GM10248 (cell line): ENCODE data around the gene IREB2.
"Not testable (repeated sequence)": the region's sequence is repeated elsewhere in the genome, so short reads cannot be mapped to it uniquely, and the experiment has no call there.

Experiments
- CTCF ChIA-PET: fragments of 300-600 bp; sonication (Branson Sonifier 250); formaldehyde crosslinking; extraction: SDS; loops from one replicate; lab custom pipeline; 2021; ENCODE audit warnings: antibody characterized with exemption; lab: Yijun Ruan, JAX
- POLR2A ChIA-PET: fragments of 350-650 bp; sonication (Branson Sonifier 250); formaldehyde crosslinking; extraction: SDS; loops from one replicate; lab custom pipeline; 2020; ENCODE audit warnings: antibody characterized with exemption; lab: Yijun Ruan, JAX
- DNase-seq: peaks from one replicate; pipeline ENCODE4 v3.0.0; 2012; ENCODE audit errors: extremely low spot score
- TF ChIP-seq, protein P1 (sequence below): IDR thresholded peaks from 2 replicates; pipeline ENCODE4 v1.5.1; 2012; ENCODE audit warnings: mild to moderate bottlenecking, low read depth; ENCODE audit errors: extremely low read depth, missing control alignments, control extremely low read depth

Gene IREB2

GRCh38 chr15:78506971-78507830 lies 69.2 kb downstream of the IREB2 start, which contains the start of gene HYKK:
TSS of gene HYKK (plus strand) at chr15:78507577. CDS start at chr15:78513089, 5,512 bp downstream.
- ChIA-PET POLR2A (no interaction called here), CTCF (interaction anchor here (1.4 kb wide), 1 partner anchor 15 kb away, joined by 3 read pairs; no protein-coding TSS in a partner anchor)
- DNase-seq: peak; percentile 91
- TF ChIP-seq, protein P1, sequence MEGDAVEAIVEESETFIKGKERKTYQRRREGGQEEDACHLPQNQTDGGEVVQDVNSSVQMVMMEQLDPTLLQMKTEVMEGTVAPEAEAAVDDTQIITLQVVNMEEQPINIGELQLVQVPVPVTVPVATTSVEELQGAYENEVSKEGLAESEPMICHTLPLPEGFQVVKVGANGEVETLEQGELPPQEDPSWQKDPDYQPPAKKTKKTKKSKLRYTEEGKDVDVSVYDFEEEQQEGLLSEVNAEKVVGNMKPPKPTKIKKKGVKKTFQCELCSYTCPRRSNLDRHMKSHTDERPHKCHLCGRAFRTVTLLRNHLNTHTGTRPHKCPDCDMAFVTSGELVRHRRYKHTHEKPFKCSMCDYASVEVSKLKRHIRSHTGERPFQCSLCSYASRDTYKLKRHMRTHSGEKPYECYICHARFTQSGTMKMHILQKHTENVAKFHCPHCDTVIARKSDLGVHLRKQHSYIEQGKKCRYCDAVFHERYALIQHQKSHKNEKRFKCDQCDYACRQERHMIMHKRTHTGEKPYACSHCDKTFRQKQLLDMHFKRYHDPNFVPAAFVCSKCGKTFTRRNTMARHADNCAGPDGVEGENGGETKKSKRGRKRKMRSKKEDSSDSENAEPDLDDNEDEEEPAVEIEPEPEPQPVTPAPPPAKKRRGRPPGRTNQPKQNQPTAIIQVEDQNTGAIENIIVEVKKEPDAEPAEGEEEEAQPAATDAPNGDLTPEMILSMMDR: no peak

DNA sequence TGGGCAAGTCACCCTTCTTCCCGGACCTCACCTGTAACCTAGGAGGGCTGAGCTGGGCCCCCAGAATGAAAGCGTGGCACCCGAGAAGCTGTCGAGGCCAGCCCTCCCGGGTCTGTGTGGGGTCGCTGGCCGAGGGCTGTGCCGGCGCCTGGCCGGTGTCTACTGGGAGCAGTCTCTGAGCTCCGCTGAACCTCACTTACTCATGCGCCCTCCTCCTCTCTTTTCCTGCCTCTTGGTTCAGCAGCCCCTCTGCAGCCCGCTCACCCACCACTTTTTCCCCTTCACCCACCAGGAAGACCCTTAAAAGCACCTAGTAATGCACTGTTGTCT lies 69.8 kb downstream of the IREB2 start:
- DNase-seq: no peak
- CTCF ChIA-PET: interaction anchor here (0.8 to 1.5 kb wide), 3 partner anchors 14 to 36 kb away, joined by 3 to 4 read pairs (median 3); no protein-coding TSS in a partner anchor
- TF ChIP-seq, protein P1: no peak
- POLR2A ChIA-PET: no interaction called here

DNA sequence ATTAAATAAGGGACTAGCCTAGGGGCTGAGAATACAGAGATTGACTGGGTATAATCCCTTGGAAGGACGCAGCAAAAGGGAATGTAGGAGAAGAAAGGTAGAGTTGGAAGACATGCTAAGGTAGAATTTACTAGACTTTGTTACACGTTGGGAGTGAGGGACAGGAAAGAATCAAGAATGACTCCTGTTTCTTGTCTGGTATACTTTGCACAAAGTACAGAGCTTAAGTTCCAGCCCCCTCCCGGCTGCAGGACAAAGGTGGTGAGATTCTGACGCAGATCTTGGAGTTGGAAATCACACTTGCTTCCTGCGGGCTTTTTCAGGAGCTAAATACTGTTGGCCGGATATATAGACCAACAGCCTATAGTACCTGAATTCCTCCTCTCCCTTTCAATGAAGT lies 70.3 kb downstream of the IREB2 start:
- DNase-seq: no peak
- ChIA-PET CTCF (interaction anchor here (0.8 to 1.5 kb wide), 3 partner anchors 14 to 36 kb away, joined by 3 to 4 read pairs (median 3); no protein-coding TSS in a partner anchor), POLR2A (no interaction called here)
- TF ChIP-seq, protein P1: no peak

DNA sequence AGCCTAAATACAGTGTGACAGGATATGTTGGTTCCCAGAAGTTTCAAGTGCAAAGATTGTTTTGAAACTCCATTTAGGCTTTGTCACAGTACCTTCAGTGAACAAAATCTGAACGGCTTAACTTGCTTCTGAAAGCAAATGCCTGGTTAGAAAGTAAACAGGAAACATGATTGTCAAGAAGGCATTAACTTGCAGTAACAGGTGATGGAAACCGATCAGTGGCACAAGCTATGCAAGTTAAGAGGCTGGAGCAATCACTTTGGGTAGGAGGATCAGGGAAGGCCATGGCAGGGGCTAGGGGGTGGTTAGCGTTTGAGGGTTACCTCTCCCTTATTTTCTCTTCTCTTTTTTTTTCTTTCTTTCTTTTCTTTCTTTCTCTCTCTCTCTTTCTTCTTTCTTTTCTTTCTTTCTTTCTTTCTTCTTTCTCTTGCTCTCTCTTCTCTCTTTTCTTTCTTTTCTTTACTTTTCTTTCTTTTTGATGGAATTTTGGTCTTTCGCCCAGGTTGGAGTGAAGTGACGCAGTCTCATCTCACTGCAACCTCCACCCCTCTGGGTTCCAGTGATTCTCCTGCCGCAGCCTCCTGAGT lies 71.8 kb downstream of the IREB2 start:
- no peak for DNase-seq
- ChIA-PET CTCF (no interaction called here), POLR2A (no interaction called here)
- TF ChIP-seq, protein P1: no peak

GRCh38 chr15:78520035-78520434 lies 82.0 kb downstream of the IREB2 start:
- POLR2A ChIA-PET, CTCF ChIA-PET, DNase-seq: not testable (repeated sequence)

DNA sequence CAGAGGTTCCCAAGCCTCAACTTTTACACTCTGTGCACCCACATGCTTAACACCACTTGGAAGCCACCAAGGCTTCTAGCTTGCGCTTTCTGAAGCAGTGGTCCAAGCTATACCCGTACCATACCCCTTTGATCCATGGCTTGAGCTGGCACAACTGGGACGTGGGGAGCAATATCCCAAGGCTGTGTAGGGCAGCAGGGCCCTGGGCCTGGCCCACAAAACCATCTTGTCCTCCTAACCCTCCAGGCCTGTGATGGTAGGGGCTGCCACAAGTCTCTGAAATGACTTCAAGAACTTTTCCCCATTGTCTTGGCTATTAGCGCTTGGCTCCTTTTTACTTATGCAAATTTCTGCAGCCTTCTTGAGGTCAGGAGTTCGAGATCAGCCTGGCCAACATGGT lies 86.2 kb downstream of the IREB2 start:
- no peak for DNase-seq
- POLR2A ChIA-PET: no interaction called here
- TF ChIP-seq, protein P1: no peak
- CTCF ChIA-PET: no interaction called here

GRCh38 chr15:78527325-78527724 lies 89.3 kb downstream of the IREB2 start:
- DNase-seq: no peak
- TF ChIP-seq, protein P1: no peak
- POLR2A ChIA-PET: no interaction called here
- CTCF ChIA-PET: no interaction called here
